ENCODE data around the gene ACTN1.

The ACTN1 gene

GRCh38 chr14:68948686-68949600, 30.2 kb downstream of the ACTN1 start:
- DNase-seq = no peak

GRCh38 chr14:68947802-68948201, 31.3 kb downstream of the ACTN1 start:
- no peak for DNase-seq

GRCh38 chr14:68946489-68946822, 32.6 kb downstream of the ACTN1 start:
- DNase-seq = no peak

GRCh38 chr14:68945585-68946488, 33.3 kb downstream of the ACTN1 start:
- no peak for DNase-seq

GRCh38 chr14:68945190-68945584, 33.9 kb downstream of the ACTN1 start:
- no peak for DNase-seq

GRCh38 chr14:68944162-68944561, 34.9 kb downstream of the ACTN1 start:
- DNase-seq = no peak

- DNase-seq = no peak
These were observed 36.0 kb downstream of the ACTN1 start for GRCh38 chr14:68943107-68943506.

- DNase-seq = no peak
These were observed 36.6 kb downstream of the ACTN1 start for GRCh38 chr14:68942296-68943035.

GRCh38 chr14:68941820-68942219, 37.3 kb downstream of the ACTN1 start:
- no peak for DNase-seq

GRCh38 chr14:68940614-68941185, 38.4 kb downstream of the ACTN1 start:
- no peak for DNase-seq

GRCh38 chr14:68939893-68940613, 39.0 kb downstream of the ACTN1 start:
- DNase-seq = no peak

GRCh38 chr14:68939181-68939892, 39.8 kb downstream of the ACTN1 start:
- DNase-seq = no peak

- DNase-seq = no peak
These were observed 40.6 kb downstream of the ACTN1 start for GRCh38 chr14:68938271-68939150.

- no peak for DNase-seq
These were observed 41.4 kb downstream of the ACTN1 start for GRCh38 chr14:68937471-68938270.

GRCh38 chr14:68936980-68937379, 42.1 kb downstream of the ACTN1 start:
- no peak for DNase-seq

- DNase-seq = no peak
These were observed 42.6 kb downstream of the ACTN1 start for GRCh38 chr14:68936476-68936875.

- no peak for DNase-seq
These were observed 43.3 kb downstream of the ACTN1 start for GRCh38 chr14:68935761-68936214.

- no peak for DNase-seq
These were observed 45.0 kb downstream of the ACTN1 start for GRCh38 chr14:68934066-68934465.

- no peak for DNase-seq
These were observed 46.4 kb downstream of the ACTN1 start for GRCh38 chr14:68932686-68933085.
